Measurements from ENCODE around the gene TCP10L. TPM values are rescaled to one million over a fixed set of nuclear protein-coding genes. Genes with fewer than 3 reads are reported as not detected.

Gene TCP10L
- total and polyA plus RNA-seq, 2 of the 13 experiments (the other 11 are each of a cell fraction or from before 2014, with no cell fraction given), result 0.90 to 2.4 TPM

DNA sequence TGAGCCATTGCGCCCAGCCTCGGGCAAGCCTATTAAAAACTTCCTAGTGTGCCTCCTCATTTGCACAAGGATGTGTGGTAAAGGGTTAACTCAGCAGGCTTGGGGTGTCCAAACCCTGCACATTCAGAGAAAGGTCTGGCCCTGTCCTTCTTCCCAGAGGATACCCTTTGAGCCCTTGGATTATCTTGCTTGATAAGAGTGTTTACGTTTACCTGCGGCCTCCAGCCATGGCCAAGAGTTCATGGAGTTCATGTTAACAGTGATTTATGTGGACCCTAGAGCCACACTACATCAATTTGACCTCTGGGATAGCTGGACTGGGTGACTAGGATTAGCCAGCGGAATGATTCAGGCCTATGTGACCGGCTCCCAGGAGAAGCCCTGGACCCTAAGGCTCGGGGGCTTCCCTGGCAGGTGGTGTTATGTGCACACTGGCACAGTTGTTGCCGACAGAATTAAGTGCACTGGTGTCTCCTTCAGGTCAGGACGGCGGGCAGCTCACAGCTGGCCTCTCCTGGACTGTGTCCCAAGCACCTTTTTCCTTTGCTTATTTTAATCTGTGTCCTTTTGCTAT, 7.7 kb upstream of the TCP10L start (continued):
- TF ChIP-seq, protein P1, sequence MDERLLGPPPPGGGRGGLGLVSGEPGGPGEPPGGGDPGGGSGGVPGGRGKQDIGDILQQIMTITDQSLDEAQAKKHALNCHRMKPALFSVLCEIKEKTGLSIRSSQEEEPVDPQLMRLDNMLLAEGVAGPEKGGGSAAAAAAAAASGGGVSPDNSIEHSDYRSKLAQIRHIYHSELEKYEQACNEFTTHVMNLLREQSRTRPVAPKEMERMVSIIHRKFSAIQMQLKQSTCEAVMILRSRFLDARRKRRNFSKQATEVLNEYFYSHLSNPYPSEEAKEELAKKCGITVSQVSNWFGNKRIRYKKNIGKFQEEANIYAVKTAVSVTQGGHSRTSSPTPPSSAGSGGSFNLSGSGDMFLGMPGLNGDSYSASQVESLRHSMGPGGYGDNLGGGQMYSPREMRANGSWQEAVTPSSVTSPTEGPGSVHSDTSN (CRISPR knock-in tag; IDR thresholded peaks at IDR 0.05), result no peak
- TF ChIP-seq SRSF9 (IDR thresholded peaks at IDR 0.05; ENCODE audit: borderline replicate concordance, insufficient read depth, low read depth, low read length, poor library complexity, severe bottlenecking) (no peak), ZSCAN31 (CRISPR knock-in tag; IDR thresholded peaks at IDR 0.05; ENCODE audit: low read depth) (peak; percentile 92), ZNF12 (CRISPR knock-in tag; IDR thresholded peaks at IDR 0.05) (peak; percentile 67; the same call in 1 of the 2 replicates), NCOR1 (IDR thresholded peaks at IDR 0.05; ENCODE audit: borderline replicate concordance, low read length) (peak; percentile 87; the same call in 1 of the 2 replicates), JARID2 (CRISPR knock-in tag; IDR thresholded peaks at IDR 0.05; ENCODE audit: insufficient replicate concordance) (no peak), ZBTB21 (CRISPR knock-in tag; IDR thresholded peaks at IDR 0.05) (no peak; the same call in 1 of the 2 replicates), PCBP2 (optimal IDR thresholded peaks at IDR 0.05; ENCODE audit: low read depth, low read length, poor library complexity, severe bottlenecking) (no peak), NR2F6 (IDR thresholded peaks at IDR 0.05) (peak; percentile 98), NR2F6 (CRISPR knock-in tag; IDR thresholded peaks at IDR 0.05) (peak; percentile 99), ZNF879 (CRISPR knock-in tag; IDR thresholded peaks at IDR 0.05) (0 out of 2 replicates have a peak, but pooled peaks have one; percentile 61), BORCS8-MEF2B (CRISPR knock-in tag; IDR thresholded peaks at IDR 0.05) (peak; percentile 76; the same call in 1 of the 2 replicates)
- TF ChIP-seq, protein P2, sequence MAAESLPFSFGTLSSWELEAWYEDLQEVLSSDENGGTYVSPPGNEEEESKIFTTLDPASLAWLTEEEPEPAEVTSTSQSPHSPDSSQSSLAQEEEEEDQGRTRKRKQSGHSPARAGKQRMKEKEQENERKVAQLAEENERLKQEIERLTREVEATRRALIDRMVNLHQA (CRISPR knock-in tag; IDR thresholded peaks at IDR 0.05), result no peak
- TF ChIP-seq, protein P3, sequence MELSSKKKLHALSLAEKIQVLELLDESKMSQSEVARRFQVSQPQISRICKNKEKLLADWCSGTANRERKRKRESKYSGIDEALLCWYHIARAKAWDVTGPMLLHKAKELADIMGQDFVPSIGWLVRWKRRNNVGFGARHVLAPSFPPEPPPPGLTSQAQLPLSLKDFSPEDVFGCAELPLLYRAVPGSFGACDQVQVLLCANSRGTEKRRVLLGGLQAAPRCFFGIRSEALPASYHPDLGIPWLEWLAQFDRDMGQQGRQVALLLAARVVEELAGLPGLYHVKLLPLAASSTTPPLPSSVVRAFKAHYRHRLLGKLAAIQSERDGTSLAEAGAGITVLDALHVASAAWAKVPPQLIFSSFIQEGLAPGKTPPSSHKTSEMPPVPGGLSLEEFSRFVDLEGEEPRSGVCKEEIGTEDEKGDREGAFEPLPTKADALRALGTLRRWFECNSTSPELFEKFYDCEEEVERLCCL (CRISPR knock-in tag; IDR thresholded peaks at IDR 0.05; ENCODE audit: borderline replicate concordance), result no peak
- TF ChIP-seq, protein P4, sequence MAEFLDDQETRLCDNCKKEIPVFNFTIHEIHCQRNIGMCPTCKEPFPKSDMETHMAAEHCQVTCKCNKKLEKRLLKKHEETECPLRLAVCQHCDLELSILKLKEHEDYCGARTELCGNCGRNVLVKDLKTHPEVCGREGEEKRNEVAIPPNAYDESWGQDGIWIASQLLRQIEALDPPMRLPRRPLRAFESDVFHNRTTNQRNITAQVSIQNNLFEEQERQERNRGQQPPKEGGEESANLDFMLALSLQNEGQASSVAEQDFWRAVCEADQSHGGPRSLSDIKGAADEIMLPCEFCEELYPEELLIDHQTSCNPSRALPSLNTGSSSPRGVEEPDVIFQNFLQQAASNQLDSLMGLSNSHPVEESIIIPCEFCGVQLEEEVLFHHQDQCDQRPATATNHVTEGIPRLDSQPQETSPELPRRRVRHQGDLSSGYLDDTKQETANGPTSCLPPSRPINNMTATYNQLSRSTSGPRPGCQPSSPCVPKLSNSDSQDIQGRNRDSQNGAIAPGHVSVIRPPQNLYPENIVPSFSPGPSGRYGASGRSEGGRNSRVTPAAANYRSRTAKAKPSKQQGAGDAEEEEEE (CRISPR knock-in tag; IDR thresholded peaks at IDR 0.05; ENCODE audit: borderline replicate concordance), result 0 out of 2 replicates have a peak, but pooled peaks have one; percentile 79
- TF ChIP-seq, protein P5, sequence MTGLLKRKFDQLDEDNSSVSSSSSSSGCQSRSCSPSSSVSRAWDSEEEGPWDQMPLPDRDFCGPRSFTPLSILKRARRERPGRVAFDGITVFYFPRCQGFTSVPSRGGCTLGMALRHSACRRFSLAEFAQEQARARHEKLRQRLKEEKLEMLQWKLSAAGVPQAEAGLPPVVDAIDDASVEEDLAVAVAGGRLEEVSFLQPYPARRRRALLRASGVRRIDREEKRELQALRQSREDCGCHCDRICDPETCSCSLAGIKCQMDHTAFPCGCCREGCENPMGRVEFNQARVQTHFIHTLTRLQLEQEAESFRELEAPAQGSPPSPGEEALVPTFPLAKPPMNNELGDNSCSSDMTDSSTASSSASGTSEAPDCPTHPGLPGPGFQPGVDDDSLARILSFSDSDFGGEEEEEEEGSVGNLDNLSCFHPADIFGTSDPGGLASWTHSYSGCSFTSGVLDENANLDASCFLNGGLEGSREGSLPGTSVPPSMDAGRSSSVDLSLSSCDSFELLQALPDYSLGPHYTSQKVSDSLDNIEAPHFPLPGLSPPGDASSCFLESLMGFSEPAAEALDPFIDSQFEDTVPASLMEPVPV (CRISPR knock-in tag; IDR thresholded peaks at IDR 0.05), result peak; percentile 57; the same call in 1 of the 2 replicates
- TF ChIP-seq, protein P6, sequence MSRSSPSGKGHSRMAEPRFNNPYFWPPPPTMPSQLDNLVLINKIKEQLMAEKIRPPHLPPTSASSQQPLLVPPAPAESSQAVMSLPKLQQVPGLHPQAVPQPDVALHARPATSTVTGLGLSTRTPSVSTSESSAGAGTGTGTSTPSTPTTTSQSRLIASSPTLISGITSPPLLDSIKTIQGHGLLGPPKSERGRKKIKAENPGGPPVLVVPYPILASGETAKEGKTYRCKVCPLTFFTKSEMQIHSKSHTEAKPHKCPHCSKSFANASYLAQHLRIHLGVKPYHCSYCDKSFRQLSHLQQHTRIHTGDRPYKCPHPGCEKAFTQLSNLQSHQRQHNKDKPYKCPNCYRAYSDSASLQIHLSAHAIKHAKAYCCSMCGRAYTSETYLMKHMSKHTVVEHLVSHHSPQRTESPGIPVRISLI (CRISPR knock-in tag; IDR thresholded peaks at IDR 0.05; ENCODE audit: borderline replicate concordance), result no peak
- TF ChIP-seq, protein P7, sequence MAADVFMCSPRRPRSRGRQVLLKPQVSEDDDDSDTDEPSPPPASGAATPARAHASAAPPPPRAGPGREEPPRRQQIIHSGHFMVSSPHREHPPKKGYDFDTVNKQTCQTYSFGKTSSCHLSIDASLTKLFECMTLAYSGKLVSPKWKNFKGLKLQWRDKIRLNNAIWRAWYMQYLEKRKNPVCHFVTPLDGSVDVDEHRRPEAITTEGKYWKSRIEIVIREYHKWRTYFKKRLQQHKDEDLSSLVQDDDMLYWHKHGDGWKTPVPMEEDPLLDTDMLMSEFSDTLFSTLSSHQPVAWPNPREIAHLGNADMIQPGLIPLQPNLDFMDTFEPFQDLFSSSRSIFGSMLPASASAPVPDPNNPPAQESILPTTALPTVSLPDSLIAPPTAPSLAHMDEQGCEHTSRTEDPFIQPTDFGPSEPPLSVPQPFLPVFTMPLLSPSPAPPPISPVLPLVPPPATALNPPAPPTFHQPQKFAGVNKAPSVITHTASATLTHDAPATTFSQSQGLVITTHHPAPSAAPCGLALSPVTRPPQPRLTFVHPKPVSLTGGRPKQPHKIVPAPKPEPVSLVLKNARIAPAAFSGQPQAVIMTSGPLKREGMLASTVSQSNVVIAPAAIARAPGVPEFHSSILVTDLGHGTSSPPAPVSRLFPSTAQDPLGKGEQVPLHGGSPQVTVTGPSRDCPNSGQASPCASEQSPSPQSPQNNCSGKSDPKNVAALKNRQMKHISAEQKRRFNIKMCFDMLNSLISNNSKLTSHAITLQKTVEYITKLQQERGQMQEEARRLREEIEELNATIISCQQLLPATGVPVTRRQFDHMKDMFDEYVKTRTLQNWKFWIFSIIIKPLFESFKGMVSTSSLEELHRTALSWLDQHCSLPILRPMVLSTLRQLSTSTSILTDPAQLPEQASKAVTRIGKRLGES (CRISPR knock-in tag; IDR thresholded peaks at IDR 0.05; ENCODE audit: borderline replicate concordance), result no peak

Measured in HepG2 (cell line).